C4-2B (cell line): ENCODE measurements around the gene SPDYE3.
"Not testable (repeated sequence)": the region's sequence is repeated elsewhere in the genome, so short reads cannot be mapped to it uniquely, and the experiment has no call there.

Experiments used
- ZFX ChIP-seq: fragments of 450-650 bp; IDR thresholded peaks from 2 replicates; pipeline ENCODE4 v1.6.1; 2017
- TF ChIP-seq, protein P1 (sequence below): fragments of 450-650 bp; conservative IDR thresholded peaks from 2 replicates; pipeline ENCODE4 v1.5.1; 2017; ENCODE audit warnings: mild to moderate bottlenecking

DNA sequence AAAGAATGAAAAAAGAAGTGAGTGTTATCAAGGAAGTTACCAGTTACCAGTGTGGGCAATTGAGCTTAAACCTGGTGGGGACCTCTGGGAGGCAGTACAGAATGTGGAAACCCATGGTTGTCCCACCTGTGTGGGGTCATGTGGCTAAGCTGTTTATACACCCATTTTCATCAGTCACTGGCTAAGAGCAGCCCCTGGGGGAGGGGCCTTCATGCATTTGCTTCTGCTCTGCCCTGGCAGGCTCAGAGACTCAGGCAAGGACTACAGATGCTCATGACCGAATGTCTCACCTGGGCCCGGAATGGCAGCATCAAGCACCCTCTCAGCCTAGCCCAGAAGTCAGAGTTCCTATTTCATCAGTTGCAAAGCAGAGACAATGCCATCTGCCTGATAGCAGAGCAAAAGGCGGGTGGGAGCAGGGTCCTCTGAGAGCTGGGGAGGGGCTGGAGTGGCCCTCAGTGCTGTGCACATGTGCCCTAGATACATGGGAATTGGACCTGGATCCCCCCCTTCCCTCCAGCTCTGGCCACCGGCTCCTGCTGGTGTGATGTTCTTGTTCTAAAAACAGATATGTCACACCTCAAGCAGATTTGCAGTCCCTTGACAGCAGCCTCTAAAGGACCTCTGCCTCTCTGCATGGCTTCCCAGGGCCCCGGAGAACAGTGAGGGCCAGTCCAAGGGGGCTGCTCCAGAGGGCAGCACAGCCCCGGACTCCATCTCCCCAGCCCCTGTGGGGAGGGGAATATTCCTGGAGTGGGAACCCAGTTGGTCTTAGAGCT, 20.1 kb upstream of the SPDYE3 start:
- TF ChIP-seq, protein P1, sequence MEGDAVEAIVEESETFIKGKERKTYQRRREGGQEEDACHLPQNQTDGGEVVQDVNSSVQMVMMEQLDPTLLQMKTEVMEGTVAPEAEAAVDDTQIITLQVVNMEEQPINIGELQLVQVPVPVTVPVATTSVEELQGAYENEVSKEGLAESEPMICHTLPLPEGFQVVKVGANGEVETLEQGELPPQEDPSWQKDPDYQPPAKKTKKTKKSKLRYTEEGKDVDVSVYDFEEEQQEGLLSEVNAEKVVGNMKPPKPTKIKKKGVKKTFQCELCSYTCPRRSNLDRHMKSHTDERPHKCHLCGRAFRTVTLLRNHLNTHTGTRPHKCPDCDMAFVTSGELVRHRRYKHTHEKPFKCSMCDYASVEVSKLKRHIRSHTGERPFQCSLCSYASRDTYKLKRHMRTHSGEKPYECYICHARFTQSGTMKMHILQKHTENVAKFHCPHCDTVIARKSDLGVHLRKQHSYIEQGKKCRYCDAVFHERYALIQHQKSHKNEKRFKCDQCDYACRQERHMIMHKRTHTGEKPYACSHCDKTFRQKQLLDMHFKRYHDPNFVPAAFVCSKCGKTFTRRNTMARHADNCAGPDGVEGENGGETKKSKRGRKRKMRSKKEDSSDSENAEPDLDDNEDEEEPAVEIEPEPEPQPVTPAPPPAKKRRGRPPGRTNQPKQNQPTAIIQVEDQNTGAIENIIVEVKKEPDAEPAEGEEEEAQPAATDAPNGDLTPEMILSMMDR = not testable (repeated sequence)
- TF ChIP-seq ZFX = not testable (repeated sequence)
